SK-N-SH treated with all-trans-retinoic acid at 6 μM for 48 hours (cell line): ENCODE results near the gene C19orf33.

Experiments
- CREB5 ChIP-seq: fragments of 250-450 bp; sonication (Bioruptor Pico); IDR thresholded peaks from 2 replicates; pipeline ENCODE4 v1.5.1; 2020; ENCODE audit warnings: low read depth, mild to moderate bottlenecking, moderate library complexity
- CSDC2 ChIP-seq: fragments of 250-450 bp; sonication (Bioruptor Pico); IDR thresholded peaks from 2 replicates; pipeline ENCODE4 v1.5.0; 2020; ENCODE audit warnings: mild to moderate bottlenecking, moderate library complexity
- GLIS3 ChIP-seq: fragments of 250-450 bp; sonication (Bioruptor Pico); IDR thresholded peaks from 2 replicates; pipeline ENCODE4 v1.5.0; 2020; ENCODE audit warnings: mild to moderate bottlenecking, moderate library complexity
- OSR1 ChIP-seq: fragments of 250-450 bp; sonication (Bioruptor Pico); IDR thresholded peaks from 2 replicates; pipeline ENCODE4 v1.8.0; 2022; ENCODE audit warnings: moderate library complexity, mild to moderate bottlenecking, inconsistent platforms
- PATZ1 ChIP-seq: fragments of 250-450 bp; sonication (Bioruptor Pico); IDR thresholded peaks from 2 replicates; pipeline ENCODE4 v1.8.0; 2020; ENCODE audit warnings: mild to moderate bottlenecking, moderate library complexity, borderline replicate concordance
- POU6F1 ChIP-seq: fragments of 250-450 bp; sonication (Bioruptor Pico); IDR thresholded peaks from 2 replicates; pipeline ENCODE4 v1.8.0; 2021; ENCODE audit warnings: low read depth, mild to moderate bottlenecking, moderate library complexity, borderline replicate concordance
- PPARA ChIP-seq: fragments of 250-450 bp; sonication (Bioruptor Pico); IDR thresholded peaks from 2 replicates; pipeline ENCODE4 v1.5.0; 2020; ENCODE audit warnings: mild to moderate bottlenecking, borderline replicate concordance
- RARB ChIP-seq: fragments of 250-450 bp; sonication (Bioruptor Pico); IDR thresholded peaks from 2 replicates; pipeline ENCODE4 v1.8.0; 2021; ENCODE audit warnings: mild to moderate bottlenecking, moderate library complexity
- TOX ChIP-seq: fragments of 250-450 bp; sonication (Bioruptor Pico); IDR thresholded peaks from 2 replicates; pipeline ENCODE4 v1.8.0; 2021; ENCODE audit warnings: mild to moderate bottlenecking, moderate library complexity, borderline replicate concordance
- ZFP3 ChIP-seq: fragments of 250-450 bp; sonication (Bioruptor Pico); IDR thresholded peaks from 2 replicates; pipeline ENCODE4 v1.5.0; 2020; ENCODE audit warnings: mild to moderate bottlenecking, moderate library complexity
- ZFP30 ChIP-seq: fragments of 450-650 bp; formaldehyde crosslinking; IDR thresholded peaks from 2 replicates; pipeline ENCODE4 v1.5.0; 2022; ENCODE audit warnings: mild to moderate bottlenecking, moderate library complexity
- ZNF70 ChIP-seq: fragments of 450-650 bp; formaldehyde crosslinking; IDR thresholded peaks from 2 replicates; pipeline ENCODE4 v1.5.0; 2020; ENCODE audit warnings: mild to moderate bottlenecking, moderate library complexity

GRCh38 chr19:38270587-38271167, 33.4 kb upstream of the C19orf33 start:
- TF ChIP-seq PATZ1 (CRISPR knock-in tag) (no peak), RARB (CRISPR knock-in tag) (no peak), TOX (no peak), ZFP3 (CRISPR knock-in tag) (no peak), PPARA (CRISPR knock-in tag) (no peak), OSR1 (CRISPR knock-in tag) (no peak), POU6F1 (CRISPR knock-in tag) (no peak), ZNF70 (CRISPR knock-in tag) (no peak), CSDC2 (CRISPR knock-in tag) (no peak), GLIS3 (CRISPR knock-in tag) (no peak), CREB5 (no peak), ZFP30 (CRISPR knock-in tag) (no peak)
